GM21423 (cell line): Measurements from ENCODE around the gene S1PR3.

Source experiments
- ATAC-seq: cut with Tn5 transposase; IDR thresholded peaks from one replicate; pipeline ENCODE4 v1.9.1; 2021; ENCODE audit warnings: mild to moderate bottlenecking, moderate library complexity; ENCODE audit not compliant: unreplicated experiment

The S1PR3 gene

GRCh38 chr9:88990041-88990728, 1.1 kb upstream of the S1PR3 start:
- no peak for ATAC-seq

GRCh38 chr9:88990729-88991065, 571 bp upstream of the S1PR3 start:
- ATAC-seq, result no peak

GRCh38 chr9:88992556-88992955, 1.3 kb downstream of the S1PR3 start:
- ATAC-seq, result no peak

- no peak for ATAC-seq
Observed at GRCh38 chr9:88993327-88993726, 2.1 kb downstream of the S1PR3 start.

DNA sequence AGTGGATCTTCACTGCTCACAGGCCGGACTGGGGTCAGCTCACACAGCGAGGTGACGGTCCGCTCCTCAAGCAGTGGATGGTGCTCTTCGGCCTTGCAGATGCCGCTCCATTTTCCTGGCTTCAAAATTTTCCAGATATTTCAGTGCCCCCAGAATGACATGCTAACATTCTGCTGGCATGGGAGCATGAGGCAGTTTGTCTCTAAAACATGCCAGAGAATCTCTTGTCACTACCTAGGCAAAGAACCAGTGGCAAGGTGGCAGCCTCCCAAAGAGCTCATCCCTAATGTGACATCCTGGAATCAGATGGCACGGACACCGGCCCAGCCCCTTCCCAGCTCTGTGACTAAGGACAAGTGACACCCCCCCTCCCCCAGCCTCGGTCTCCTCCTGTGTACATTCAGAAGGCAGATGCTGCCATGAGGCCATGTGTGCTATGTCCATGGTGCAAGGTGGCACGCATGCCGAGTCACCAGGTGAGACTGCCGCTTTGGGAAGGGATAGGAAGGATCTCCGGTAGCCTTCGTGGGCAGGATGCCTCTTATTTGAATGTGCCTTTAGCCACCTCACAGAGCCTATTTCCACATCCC, 2.7 kb downstream of the S1PR3 start:
- ATAC-seq, result no peak

DNA sequence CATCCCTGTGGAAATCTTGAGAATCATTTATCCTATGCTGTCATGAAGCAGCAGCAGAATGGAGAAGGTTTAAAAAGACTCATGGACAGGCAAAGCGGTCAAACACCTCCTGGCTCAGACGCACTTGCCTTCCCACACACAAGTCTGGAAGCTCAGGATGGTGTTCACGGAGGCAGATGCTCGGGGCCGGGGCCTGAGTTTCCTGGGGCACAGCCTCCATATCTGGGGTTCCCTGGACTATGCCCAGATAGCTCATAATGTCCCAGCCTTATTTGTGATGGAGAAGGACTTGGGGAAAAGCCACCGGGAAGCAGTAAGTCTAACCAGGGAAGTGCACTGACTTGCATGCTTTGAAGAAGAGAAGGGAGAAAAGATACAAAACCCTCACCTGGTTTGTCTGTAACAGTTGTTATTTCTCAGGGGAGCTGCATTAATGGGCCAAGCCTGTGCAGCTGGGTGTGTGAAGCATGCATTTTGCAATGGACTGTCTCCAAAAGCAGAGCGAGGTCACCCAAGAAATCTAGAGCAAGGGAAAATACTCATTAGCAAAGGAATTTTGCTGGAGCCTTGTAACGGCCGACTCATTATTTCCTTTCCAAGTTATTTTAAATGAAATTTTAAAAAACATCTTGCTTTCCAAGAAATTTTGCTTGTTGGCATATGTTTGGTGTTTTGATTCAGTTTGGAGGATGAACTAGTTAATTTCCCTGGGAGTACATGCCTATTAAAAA, 3.4 kb downstream of the S1PR3 start:
- no peak for ATAC-seq

GRCh38 chr9:88995200-88995577, 3.9 kb downstream of the S1PR3 start:
- ATAC-seq, result no peak

DNA sequence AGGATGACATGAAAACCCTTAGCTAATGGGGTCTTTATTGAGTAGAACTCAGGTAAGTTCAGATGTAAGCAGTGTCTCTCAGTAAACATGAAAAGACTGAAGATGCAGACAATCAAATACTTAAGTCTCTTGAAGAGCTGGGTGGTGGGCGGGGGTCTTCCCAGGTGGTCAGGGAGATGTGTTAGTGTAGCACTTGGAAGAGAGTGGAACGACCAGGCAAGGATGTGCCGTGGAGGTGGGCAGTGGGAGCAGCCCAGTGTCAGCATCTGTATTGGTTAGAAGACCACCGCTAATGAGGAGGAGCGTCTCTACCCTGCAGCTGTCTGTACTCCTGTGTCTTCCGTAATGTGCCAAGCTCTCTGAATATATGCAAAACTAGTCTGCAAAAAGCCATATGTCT, 4.4 kb downstream of the S1PR3 start:
- no peak for ATAC-seq

- no peak for ATAC-seq
Observed at GRCh38 chr9:88996046-88996920, 5.0 kb downstream of the S1PR3 start.

DNA sequence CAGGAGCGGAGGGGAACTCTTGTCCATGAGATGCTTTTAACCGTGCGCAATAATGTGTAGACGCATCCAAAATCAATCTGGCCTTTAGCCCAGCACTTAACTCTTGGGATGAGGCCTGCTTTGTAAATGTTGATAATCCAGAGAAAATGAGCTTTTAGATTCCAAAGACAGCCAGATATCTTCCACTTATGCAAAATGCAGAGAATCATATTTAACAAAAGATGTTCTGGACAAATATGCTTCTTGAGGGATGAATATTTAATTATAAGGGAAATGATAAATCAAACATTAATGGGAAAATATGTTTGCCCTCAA, 5.6 kb downstream of the S1PR3 start:
- no peak for ATAC-seq

- ATAC-seq, result no peak
Observed at GRCh38 chr9:88997646-88998045, 6.4 kb downstream of the S1PR3 start.

DNA sequence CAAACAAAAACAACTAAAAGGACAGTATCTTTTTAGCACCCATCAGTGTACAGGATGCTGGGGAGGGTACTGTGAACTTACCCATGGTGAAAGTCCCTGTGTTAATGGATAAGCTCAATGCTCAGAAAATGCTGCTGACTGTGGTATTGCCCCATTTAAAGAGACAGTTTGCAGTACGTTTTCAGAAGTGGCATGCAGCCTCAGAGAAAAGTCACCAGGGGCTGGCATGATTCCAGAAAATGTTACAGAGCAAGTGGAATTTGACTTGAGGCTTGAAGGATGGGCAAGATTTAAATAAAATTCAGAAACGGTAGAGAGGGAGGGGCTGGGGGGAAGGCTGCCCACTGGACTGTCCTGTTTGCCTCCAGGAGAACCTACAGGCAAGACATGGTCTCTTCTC, 7.2 kb downstream of the S1PR3 start:
- ATAC-seq, result no peak

DNA sequence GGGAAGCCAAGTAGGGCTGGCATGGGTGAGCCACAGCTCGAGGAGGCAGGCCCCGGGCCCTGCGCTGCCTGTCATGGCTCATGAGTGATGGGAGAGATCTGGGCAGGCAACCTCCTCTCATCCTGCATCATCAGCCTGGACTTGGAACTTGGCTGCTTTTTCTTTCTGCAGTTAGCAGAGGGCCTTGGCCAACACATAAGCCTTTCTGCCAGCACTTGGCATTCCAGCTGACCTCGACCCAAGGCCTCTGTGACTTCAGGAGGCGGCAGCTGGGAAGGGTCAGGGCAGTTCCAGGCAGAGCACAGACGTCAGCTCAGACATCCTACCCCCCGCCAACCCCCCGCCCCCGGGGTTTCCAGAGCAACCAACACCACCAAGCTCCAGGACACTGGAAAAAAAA, 7.6 kb downstream of the S1PR3 start:
- ATAC-seq, result no peak

GRCh38 chr9:89000371-89000781, 9.1 kb downstream of the S1PR3 start:
- no peak for ATAC-seq

GRCh38 chr9:89000973-89001916, 10.0 kb downstream of the S1PR3 start:
- peak; percentile 61 for ATAC-seq

- ATAC-seq, result no peak
Observed at GRCh38 chr9:89001917-89002540, 10.8 kb downstream of the S1PR3 start.

DNA sequence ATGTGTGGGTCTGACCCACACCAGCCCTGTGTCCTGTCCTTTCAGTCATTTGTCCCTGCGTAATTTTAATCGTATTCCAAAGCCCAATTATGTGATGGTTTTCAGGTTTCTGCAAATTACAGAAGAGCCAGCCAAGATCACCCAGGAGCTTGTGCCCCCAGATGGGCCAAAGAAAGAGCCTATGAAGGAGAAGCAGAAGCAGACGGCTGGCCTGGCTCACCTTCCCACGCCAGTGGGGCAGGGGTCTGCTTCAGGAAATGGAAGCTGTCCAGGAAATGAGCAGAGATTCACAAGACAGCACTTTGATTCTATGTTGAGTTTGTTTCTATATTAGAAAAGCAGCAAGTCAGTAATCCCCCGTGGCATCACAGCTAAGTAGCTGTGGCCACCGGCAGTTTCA, 11.7 kb downstream of the S1PR3 start:
- ATAC-seq, result no peak

- no peak for ATAC-seq
Observed at GRCh38 chr9:89005323-89005722, 14.1 kb downstream of the S1PR3 start.

- no peak for ATAC-seq
Observed at GRCh38 chr9:89006267-89006666, 15.0 kb downstream of the S1PR3 start.
